HG03354 (cell line): ENCODE measurements around the gene INPP4B.

Experiments
- ATAC-seq: cut with Tn5 transposase; IDR thresholded peaks from one replicate; pipeline ENCODE4 v1.9.1; 2021; ENCODE audit warnings: mild to moderate bottlenecking; ENCODE audit not compliant: unreplicated experiment, poor library complexity, severe bottlenecking

The INPP4B gene

DNA sequence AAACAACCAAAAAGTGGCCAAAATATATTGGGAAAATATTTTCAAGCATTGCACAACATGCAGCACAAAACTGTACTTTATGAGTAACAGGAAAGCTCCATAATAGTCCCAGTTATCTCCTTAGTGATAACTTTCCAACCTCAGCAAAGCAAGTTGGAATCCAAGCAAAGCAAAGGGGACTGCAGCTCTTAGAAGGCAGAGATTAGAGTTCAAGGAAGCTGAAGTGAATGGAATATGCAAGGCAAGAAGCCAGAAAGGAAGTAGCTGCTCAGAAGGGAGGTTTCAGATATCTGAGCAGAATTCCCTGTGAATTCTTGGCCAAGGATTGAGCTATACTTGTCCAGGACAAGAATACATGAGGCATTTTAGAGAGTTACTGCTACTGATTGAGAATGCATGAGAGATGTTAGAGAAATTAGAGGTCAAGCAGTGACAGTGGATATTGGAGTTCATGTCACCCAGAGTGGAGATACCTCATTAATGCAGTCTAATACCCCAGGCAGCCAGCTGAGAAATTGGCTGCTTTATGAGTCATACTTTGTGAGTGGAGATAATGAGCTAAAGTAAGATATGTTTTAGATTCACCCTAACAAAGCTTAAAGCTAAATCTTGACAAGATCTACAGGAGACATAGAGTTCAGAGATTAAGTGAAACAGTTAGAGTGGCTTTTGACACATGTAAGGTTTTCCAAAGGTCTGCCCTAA is 102.8 kb downstream of the INPP4B start:
- ATAC-seq, result no peak

DNA sequence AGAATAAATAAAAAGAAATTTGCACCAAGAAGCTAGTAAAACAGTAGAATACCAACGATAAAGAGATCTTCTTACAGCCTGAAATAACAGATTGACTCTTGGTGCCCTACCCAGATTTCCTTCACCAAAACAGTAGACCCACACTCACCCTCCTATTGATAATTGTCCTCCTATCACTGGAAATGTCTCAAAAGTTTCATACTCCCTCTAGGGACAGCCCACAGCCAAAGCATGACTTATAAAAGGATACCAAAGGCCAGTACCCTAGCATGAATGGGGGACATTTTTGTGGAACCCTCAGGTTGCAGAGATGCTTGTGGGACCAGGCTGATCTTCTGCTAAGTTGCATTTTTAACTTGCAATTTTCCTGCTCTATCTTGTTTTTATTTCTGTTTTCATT is 104.1 kb downstream of the INPP4B start:
- no peak for ATAC-seq

DNA sequence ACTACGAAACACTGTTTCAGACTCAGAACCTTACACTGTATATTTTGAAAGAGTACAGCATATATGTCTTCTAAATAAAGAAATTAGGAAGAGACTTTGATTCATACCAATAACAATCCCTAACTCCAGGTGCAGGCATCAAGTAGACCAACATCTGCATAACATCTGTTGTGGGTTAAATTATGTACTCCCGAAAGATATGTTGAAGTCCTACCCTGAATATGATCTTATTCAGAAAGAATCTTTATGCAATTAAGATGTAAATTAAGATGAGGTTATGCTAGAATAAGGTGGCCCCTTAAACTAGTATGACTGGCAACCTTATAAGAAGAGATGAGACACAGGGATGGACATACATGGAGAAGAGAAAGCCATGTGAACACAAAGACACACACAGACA is 117.9 kb downstream of the INPP4B start:
- ATAC-seq, result no peak

DNA sequence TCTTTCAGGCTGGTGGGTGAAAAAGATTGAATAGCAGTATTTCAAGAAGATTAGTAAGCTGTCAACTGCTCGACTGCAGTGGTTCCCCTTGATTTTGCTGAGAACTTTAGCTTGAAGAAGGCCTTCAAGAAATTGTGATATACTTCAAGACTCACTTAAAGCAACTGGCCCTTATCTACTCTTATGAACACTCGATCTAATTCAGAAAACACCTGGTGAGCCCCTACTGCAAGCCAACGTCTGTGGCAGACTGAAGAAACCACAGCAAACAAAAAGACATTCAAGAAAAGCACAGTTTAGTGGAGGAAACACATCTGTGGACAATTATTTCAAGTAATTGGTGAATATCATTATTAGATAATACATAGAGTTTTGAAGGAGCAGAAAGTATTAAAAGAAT is 119.0 kb downstream of the INPP4B start:
- ATAC-seq, result no peak

GRCh38 chr4:142725886-142726285 is 120.2 kb downstream of the INPP4B start:
- ATAC-seq, result no peak

- no peak for ATAC-seq
These were observed 124.9 kb downstream of the INPP4B start for GRCh38 chr4:142721187-142721586.

GRCh38 chr4:142719854-142720541 is 126.1 kb downstream of the INPP4B start:
- ATAC-seq, result no peak

GRCh38 chr4:142718981-142719380 is 127.1 kb downstream of the INPP4B start:
- no peak for ATAC-seq

- no peak for ATAC-seq
These were observed 130.4 kb downstream of the INPP4B start for GRCh38 chr4:142715727-142716126.

DNA sequence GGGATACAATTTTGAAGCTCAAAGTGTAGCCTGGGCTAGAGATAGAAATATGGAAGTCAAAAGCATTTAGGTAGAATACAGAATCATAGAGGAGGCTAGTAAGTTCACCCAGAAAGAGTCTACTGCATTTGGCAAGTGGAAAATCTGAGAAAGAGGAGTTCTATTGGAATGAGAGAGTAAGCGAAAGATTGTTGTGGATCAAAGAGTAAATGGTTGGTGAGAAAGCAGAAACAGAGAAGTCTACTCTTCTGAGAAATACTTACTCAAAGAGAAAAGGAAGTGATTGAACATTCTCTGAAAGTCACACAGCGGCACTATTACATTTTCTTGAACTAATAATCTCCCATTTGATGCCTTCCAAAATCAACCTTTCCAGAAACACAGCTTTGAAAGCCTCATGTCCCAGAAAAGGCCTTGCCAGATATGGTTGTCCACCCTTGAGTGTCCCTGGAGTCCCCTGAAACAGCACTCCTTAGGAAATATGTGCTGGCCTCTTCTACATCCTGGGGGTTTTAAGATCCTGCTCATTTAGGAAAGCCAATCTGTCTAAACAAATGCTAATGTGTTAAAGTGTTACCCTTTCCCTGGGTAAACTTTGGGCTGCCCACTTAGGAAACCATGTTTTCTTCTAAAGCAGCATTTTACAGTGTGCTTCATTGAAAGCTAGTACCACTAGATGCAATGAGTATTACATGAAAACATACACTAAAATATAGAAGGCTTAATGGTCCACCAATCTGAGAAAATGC is 132.6 kb downstream of the INPP4B start:
- no peak for ATAC-seq

- no peak for ATAC-seq
These were observed 137.9 kb downstream of the INPP4B start for GRCh38 chr4:142708231-142708630.

GRCh38 chr4:142707401-142707800 is 138.7 kb downstream of the INPP4B start:
- no peak for ATAC-seq

DNA sequence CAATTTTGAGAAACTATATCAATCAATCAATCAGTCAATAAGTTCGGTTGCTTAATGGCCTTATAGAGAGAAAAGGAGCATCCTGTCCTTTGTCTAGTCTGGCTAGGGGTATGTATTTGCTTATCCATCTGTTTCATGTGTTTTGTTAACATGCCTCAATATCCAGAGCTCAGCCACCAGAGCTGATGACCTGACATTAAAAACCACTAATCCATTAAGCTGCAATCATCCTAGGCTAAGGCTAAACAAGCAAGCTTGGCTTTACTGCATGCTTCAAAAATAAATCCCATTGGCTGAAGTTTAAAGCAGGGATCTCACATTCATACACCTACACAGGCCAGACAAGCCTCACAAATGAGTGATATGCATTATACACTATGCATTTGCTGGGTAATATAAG is 139.7 kb downstream of the INPP4B start:
- ATAC-seq, result no peak

DNA sequence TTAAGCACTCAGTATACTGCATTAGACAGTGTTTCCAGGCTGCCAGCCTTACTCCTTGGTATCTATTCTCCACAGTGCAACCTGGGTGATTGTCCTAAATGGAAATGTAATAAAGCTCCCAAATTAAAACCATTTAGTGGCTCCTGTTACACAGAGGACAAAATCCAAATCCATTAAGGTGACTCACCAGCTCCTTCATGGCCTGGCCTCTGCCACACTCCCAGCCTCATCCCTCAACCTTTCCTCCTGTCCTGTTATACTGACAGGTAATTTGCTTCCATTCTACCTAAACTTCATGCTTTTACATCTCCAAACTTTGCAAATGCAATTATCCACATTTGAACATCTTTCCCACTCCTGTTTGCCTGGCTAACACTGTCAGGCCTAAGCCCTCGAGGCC is 140.3 kb downstream of the INPP4B start:
- no peak for ATAC-seq

GRCh38 chr4:142703694-142704309 is 142.3 kb downstream of the INPP4B start:
- ATAC-seq, result no peak

DNA sequence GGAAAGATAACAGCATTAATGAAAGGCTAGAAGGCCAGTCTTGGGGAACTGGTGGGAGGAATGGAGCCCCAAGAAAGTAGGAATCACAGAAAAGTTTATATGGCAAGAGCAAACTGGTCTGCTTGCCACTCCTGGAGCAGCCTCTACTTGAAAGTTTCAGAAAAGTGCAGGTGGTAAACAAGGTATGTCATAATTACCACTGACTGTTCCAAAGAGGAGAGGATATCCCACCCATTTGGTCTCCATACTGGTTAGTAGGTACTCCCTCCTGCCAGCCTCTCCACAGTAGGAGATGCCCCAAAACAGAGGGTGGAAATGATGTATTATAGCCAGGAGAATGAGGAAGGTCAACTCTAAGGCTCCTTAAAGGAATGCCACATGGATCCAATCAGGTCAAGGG is 145.1 kb downstream of the INPP4B start:
- ATAC-seq, result no peak

GRCh38 chr4:142700531-142700930 is 145.6 kb downstream of the INPP4B start:
- no peak for ATAC-seq

- ATAC-seq, result no peak
These were observed 147.5 kb downstream of the INPP4B start for GRCh38 chr4:142698552-142698951.

GRCh38 chr4:142697928-142698327 is 148.2 kb downstream of the INPP4B start:
- no peak for ATAC-seq

DNA sequence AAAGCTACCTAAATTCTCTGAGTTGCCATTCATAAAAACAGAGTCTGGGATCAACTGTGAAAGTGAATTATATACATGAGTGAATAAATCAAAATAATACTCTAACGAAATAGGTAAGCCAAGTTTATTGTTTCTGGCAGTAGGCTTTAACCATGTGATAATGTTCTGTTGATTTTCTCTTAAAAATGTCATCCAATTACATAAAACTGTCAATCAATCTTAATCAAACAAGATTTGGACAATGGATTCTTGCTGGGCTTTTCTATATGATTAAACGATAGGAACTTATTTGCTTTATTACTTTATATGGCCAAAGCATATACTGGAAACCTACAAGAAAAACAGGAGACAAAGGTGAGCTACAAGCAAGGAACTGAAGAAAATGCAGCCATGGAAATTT is 148.8 kb downstream of the INPP4B start:
- ATAC-seq, result no peak
